Stimulated activated CD4-positive, alpha-beta T cell treated with anti-CD3 and anti-CD28 coated beads, Interleukin-12 subunit alpha, Interleukin-12 subunit beta, amount 100 ng/mL, for 4 hours (primary cell): Measurements from ENCODE around the gene MAP3K20.
"Not testable (repeated sequence)": the region's sequence is repeated elsewhere in the genome, so short reads cannot be mapped to it uniquely, and the experiment has no call there.

Source experiments
- DNase-seq: peaks from one replicate; pipeline ENCODE4 v3.0.0-alpha.2; 2020

MAP3K20 gene

GRCh38 chr2:173161507-173161906, 85.9 kb downstream of the MAP3K20 start:
- DNase-seq: no peak

- DNase-seq: not testable (repeated sequence)
Measured at GRCh38 chr2:173163357-173163756, 87.7 kb downstream of the MAP3K20 start.

DNA sequence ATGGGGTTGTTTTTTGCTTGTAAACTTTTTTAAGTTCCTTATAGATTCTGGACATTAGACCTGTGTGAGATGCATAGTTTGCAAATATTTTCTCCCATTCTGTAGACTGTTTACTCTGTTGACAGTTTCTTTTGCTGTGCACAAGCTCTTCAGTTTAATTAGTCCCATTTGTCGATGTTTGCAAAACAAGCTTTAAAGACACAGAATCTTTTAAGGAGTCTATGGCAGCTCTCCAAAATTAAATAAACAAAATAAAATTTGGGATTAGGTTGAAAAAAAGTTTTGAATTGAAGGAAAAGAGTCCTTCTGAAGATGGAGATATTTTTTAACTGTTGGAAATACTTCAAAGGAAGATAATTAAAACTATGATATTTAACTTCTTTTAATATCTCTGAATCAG, 88.8 kb downstream of the MAP3K20 start:
- DNase-seq: no peak

GRCh38 chr2:173165443-173166238, 90.0 kb downstream of the MAP3K20 start:
- no peak for DNase-seq

GRCh38 chr2:173171321-173171720, 95.7 kb downstream of the MAP3K20 start:
- DNase-seq: no peak

DNA sequence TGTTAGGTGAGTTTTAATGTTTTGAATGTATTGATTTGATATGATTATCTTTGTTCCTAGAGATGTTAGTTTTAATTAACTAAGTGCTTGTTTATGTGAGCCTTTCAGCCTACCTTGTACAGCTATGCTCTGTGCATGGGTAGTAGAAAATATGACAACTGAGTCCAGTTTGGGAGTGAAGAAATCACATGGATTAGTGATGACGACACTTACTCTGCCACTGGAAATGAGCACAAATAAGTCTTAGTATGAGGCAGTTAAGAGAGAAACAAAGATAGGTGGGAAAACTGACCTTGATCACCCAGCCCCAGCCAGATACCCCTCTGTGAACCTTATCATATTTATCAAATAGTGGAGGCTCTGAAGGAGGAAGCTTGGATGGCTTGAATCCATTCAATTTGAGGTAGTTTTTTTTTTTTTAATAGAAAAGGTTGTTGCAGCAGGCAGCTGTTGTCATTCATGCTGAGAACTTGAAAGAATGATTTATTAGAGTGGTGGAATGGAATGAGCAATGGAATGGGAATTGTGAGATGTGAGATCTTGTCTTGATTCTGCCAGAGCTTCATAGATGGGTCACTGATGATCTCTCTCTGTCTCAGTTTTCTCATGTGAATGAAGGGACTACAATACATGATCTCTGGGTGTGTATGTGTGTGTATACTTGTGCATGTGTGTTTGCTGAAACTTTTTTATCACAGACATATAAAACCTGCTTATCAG, 96.4 kb downstream of the MAP3K20 start:
- DNase-seq: no peak

DNA sequence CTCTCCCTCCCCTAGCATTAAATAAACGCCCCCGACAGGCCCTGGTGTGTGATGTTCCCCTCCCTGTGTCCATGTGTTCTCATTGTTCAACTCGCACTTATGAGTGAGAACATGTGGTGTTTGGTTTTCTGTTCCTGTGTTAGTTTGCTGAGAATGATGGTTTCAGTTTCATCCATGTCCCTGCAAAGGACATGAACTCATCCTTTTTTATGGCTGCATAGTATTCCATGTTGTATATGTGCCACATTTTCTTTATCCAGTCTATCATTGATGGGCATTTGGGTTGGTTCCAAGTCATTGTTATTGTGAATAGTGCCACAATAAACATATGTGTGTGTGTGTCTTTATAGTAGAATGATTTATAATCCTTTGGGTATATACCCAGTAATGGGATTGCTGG, 98.7 kb downstream of the MAP3K20 start:
- not testable (repeated sequence) for DNase-seq

GRCh38 chr2:173175222-173175621, 99.6 kb downstream of the MAP3K20 start:
- DNase-seq: no peak

DNA sequence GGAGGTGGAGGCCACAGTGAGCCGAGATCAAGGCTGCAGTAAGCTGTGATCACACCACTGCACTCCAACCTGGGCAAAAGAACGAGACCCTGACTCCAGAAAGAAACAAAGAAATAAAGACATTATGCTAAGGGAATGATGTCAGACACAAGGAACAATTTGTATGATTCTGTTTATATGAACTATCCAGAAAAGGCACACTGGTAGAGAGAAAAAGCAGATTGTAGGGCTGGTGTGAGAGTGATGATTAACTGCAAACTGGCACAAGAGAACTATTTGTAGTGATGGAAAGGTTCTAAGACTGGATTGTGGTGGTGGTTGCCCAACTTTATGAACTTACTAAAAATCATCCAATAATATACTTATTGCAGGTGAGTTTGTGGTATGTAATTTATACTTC, 106.3 kb downstream of the MAP3K20 start:
- no peak for DNase-seq

DNA sequence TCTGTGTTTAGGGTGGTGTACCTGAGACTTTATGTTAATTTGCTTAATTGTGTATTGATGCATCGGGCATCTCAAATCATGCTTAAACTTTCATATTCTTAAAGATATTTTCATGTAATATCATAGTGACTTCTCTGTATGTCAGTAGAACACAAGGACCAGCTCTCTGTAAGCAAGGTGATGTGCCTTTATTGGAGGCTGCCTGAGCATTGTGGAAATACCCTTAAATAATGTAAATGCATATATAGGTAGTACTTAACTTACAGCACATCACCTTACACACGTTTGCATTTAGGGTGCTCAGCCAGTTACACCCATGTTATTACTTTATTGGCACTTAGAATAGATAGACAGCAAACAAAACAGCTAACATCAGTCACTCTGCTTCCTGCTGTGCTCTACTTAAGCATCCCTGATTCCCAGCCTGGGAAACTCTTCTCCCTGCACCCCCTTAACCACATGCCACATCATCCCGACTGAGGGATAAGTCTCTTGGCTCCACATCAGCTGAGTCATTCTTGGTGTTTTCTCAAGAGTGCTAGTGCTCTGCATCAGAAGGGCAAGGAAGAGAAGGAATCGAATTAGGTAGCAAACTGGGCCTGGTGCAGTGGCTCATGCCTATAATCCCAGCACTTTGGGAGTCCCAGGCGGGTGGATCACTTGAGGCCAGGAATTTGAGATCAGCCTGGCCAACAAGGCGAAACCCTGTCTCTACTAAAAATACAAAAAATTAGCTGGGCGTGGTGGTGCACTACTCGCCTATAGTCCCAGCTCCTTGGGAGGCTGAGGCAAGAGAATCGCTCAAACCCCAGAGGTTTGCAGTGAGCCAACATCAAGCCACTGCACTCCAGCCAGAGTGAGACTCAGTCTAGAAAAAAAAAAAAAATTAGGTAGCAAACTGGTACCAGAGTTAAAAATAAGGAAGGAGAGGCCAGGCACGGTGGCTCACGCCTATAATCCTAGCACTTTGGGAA, 108.7 kb downstream of the MAP3K20 start:
- no peak for DNase-seq

- no peak for DNase-seq
Measured at GRCh38 chr2:173185437-173185836, 109.8 kb downstream of the MAP3K20 start.

DNA sequence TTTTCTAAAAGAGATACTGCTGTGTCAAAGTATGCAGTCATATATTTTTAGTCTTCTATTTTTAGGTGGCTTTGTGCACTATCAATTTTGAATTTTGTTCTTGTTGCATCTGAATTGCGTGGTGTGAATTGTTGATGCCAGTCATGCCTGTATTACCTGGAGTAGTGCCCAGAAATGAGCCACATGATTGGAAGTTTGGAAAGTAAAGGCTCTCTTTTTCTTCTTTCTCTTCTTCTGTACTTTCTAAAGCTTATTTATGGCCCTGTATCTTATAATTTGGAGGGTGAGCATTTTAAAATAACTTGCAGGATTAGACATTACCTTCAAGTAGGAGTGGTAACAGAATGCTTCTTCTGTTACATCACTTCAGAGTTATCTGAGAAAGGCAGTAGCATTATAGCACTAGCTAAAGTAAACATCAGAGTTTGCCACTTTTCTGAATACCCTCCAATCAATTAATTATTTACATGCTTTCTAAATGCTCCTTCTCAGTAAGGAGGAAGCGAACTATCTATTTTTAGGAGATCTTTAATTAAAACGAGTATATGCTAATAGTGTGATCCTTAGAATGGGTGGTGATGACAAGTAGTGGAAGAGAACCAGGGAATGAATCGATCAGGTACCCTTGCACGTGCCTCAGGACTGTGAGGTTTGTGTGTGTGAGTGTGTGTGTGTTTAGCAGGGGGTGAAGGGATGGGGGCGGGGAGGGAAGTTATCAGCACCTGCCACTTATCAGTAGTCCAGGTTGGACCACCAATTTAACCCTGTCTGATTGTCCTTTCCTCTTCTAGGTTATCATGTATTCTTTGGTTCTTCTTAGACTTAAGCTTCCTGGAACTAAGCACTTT, 112.5 kb downstream of the MAP3K20 start:
- DNase-seq: no peak

DNA sequence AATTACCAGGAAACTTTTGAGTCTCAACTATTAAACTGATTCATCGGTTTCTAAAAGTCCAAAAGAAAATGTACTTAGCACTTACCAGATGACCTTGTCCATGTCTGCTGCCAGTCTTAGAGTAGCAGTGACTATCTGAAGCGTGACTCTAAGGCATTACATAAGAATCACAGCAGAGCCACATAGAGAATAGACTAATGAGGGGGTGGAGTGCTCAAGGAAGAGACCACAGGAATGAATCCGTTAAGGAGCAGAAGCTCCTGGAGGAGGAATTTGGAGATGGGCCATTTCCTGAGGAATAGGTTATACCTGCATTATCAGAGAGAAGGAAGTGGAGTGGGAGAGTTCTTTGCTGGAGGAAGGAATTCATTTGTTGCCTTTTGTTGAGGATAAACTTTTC, 116.0 kb downstream of the MAP3K20 start:
- DNase-seq: no peak

DNA sequence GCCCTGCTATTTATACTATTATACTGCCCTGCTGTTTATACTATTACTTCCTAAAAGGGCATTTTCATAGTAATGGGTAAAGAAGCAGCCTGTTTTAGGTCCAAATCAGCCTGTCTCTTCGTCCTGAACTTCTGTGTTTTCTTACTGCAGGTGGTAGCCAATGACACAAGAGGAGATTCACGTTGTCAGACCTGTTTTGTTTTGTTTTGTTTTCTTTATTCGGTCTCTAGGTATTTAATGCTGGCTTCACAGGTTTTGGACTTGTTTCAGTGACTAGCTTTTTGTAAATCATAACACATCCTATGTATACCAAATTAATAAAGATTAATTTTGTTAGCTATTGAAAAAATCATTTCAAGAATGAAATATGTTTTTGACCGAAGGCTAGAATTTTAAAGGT, 116.4 kb downstream of the MAP3K20 start:
- no peak for DNase-seq

- DNase-seq: no peak
Measured at GRCh38 chr2:173193925-173194324, 118.3 kb downstream of the MAP3K20 start.

DNA sequence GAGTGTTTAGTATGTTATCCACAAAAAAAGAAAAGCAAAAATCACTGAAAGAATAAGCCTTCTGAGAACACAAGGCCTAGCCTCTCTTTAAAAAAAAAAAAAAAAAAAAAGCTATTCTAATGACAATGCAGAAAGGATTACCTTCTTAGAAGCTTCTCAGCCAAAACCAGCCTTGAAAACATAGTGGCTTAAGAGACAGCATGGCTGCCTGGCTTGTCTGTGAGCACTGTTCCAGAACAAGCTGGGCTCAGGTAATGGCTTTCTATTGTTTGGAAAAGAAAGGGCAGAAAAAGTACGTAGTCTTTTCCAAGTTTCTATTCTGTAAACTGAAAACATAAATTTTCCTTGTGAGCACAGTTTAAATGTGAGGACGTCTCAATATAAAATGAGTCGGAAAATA, 119.5 kb downstream of the MAP3K20 start:
- no peak for DNase-seq

GRCh38 chr2:173196080-173196479, 120.4 kb downstream of the MAP3K20 start:
- no peak for DNase-seq

DNA sequence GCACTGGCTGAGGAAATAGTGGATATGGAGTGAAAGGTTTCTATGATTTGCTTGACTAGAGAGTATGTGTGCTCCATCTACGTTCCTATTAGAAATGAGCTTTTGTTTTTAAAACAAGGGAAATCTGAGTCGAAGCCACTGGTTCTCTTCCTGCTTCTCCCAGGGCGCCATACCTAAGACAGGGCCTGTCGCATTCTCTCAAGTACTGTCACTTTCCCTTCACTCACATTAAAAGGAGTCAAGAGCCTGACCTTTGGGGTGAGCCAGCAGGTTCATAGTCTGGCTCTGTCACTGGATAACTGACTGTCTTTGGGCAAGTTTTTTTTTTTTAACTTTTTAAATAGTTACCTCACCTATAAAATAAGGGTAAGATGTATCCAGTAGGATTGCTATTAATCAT, 121.0 kb downstream of the MAP3K20 start:
- DNase-seq: no peak

- DNase-seq: no peak
Measured at GRCh38 chr2:173198327-173198726, 122.7 kb downstream of the MAP3K20 start.

GRCh38 chr2:173199294-173199693, 123.6 kb downstream of the MAP3K20 start:
- DNase-seq: no peak

GRCh38 chr2:173202570-173202969, 126.9 kb downstream of the MAP3K20 start:
- DNase-seq: no peak

GRCh38 chr2:173204316-173204715, 128.7 kb downstream of the MAP3K20 start:
- DNase-seq: no peak
